ENCODE data around the gene TSPAN3. TPM values are rescaled to one million over a fixed set of nuclear protein-coding genes. Genes with fewer than 3 reads are reported as not detected.
A peak's percentile ranks its signal among the peaks of the same experiment; 100 is the strongest.

TSPAN3 gene
- total RNA-seq, 2 experiments from 2014 or later = 35.2 to 47.2 TPM

- TF ChIP-seq EZH2phosphoT487 (IDR thresholded peaks at IDR 0.05; ENCODE audit: borderline replicate concordance, low read depth, low read length) = no peak
- no peak for TF ChIP-seq CTCF (conservative IDR thresholded peaks at IDR 0.05; ENCODE audit: low read length)
- Histone ChIP-seq H3K4me3 (ENCODE audit: low read depth, low read length, poor library complexity, severe bottlenecking) (no peak overlapping the region), H3K9me2 (ENCODE audit: insufficient read depth, low read length) (no peaks in the 10 kb centered on the region), H3K4me2 (ENCODE audit: low read length) (no peak overlapping the region), H3K9me3 (ENCODE audit: low read length) (no peaks in the 10 kb centered on the region), H3K79me2 (ENCODE audit: insufficient read depth, low read depth, low read length) (no peaks in the 10 kb centered on the region), H3K27ac (ENCODE audit: low read depth, low read length, poor library complexity, severe bottlenecking) (no peak overlapping the region), H3K4me1 (ENCODE audit: insufficient read depth, low read length, poor library complexity, severe bottlenecking) (peaks cover 5% of the 10 kb centered on the region), H4K20me1 (ENCODE audit: insufficient read depth, low read length) (no peaks in the 10 kb centered on the region), H3K36me3 (ENCODE audit: insufficient read depth, low read length) (no peaks in the 10 kb centered on the region), H2AFZ (ENCODE audit: low read length) (no peak overlapping the region)
- CTCF ChIA-PET (ENCODE audit: unreplicated experiment) = no interaction called here
- BruUV-seq (replicated peaks) = no TSS peak
- intact Hi-C loops (cut with micrococcal nuclease; ENCODE audit: unreplicated experiment) = no loop called here
- POLR2A ChIA-PET = no interaction called here
- no peak for DNase-seq (ENCODE audit: low spot score)
These were observed 4.6 kb upstream of the TSPAN3 start for GRCh38 chr15:77075528-77075927.

DNA sequence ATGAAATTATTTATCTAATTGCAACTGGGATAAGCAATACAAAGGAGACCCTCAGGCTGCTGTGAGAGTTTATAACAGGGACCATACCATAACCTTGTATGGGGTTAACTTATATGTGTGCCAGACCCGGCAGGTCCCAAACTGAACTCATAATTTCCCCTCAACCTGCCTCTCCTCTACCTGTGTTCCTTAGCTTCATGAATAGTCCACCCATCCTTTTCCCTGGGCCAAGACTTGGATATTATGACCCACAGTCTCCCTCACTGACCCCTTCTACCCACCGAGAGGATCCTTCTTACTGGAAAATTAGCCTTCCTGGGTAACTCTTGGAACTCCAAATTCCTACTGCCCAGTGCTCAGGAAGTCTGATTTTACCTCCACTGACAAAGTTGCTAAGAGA, 3.4 kb upstream of the TSPAN3 start:
- Histone ChIP-seq H4K20me1 (ENCODE audit: insufficient read depth, low read length) (0 out of 2 replicates have a peak, but pooled peaks cover 4% of the 10 kb centered on the region), H3K27ac (ENCODE audit: low read depth, low read length, poor library complexity, severe bottlenecking) (no peak overlapping the region), H3K36me3 (ENCODE audit: insufficient read depth, low read length) (no peaks in the 10 kb centered on the region), H3K9me2 (ENCODE audit: insufficient read depth, low read length) (no peaks in the 10 kb centered on the region), H2AFZ (ENCODE audit: low read length) (no peak overlapping the region), H3K4me3 (ENCODE audit: low read depth, low read length, poor library complexity, severe bottlenecking) (no peak overlapping the region), H3K9me3 (ENCODE audit: low read length) (no peaks in the 10 kb centered on the region), H3K4me1 (ENCODE audit: insufficient read depth, low read length, poor library complexity, severe bottlenecking) (peaks cover 15% of the 10 kb centered on the region), H3K4me2 (ENCODE audit: low read length) (no peak overlapping the region), H3K79me2 (ENCODE audit: insufficient read depth, low read depth, low read length) (no peaks in the 10 kb centered on the region)
- POLR2A ChIA-PET = no interaction called here
- CTCF ChIA-PET (ENCODE audit: unreplicated experiment) = no interaction called here
- BruUV-seq (replicated peaks) = no TSS peak
- intact Hi-C loops (cut with micrococcal nuclease; ENCODE audit: unreplicated experiment) = no loop called here
- TF ChIP-seq CTCF (conservative IDR thresholded peaks at IDR 0.05; ENCODE audit: low read length) (no peak), EZH2phosphoT487 (IDR thresholded peaks at IDR 0.05; ENCODE audit: borderline replicate concordance, low read depth, low read length) (no peak)
- DNase-seq (ENCODE audit: low spot score) = no peak

DNA sequence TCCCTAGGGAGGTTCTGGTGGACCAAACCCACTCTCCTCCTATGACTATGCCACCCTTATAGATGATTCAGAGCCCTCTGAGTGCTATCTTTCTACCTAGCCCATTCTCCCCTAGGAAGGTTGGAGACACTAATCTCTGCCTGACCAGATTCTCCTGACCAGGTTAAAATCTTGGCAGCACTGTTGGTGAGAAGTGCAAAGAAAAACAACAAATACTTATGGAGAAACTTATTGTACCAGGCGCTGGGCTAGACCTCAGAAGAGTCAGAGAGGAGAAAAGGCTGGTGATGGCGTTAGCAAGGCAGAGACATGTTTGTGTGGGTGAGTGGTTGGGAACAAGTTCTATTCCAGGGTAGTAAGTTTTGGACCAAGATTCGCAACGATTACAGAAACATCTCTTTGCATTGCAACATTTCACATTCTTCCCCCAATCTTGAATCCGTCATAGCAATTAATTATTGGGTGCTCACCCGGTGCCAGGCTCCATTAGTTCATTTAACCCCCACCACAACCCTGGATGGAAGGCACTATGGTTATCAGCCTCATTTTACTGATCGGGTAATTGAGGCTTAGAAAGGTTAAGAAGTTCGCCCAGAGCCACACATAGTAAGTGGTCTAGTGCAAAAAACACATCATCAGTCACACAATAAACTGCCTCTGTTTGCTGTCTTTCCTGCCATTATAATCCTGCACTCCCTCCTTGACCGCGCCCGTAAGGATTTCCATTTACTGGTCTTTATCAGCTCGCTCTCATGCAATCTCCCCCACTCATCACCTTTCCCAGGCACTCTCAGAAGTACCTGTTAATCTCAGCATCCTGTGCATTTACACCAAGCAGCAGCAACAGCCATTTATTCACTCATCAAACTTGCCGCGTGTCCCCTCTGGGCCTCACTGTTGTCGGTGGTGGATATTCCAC, 655 bp upstream of the TSPAN3 start:
- BruUV-seq (replicated peaks) = no TSS peak
- TF ChIP-seq EZH2phosphoT487 (IDR thresholded peaks at IDR 0.05; ENCODE audit: borderline replicate concordance, low read depth, low read length) (no peak), CTCF (conservative IDR thresholded peaks at IDR 0.05; ENCODE audit: low read length) (no peak)
- no peaks in the 10 kb centered on the region for H3K9me3 ChIP-seq (ENCODE audit: low read length)
- no peaks in the 10 kb centered on the region for H3K9me2 ChIP-seq (ENCODE audit: insufficient read depth, low read length)
- 0 out of 2 replicates have a peak, but pooled peaks cover 4% of the 10 kb centered on the region for H4K20me1 ChIP-seq (ENCODE audit: insufficient read depth, low read length)
- no peaks in the 10 kb centered on the region for H3K36me3 ChIP-seq (ENCODE audit: insufficient read depth, low read length)
- POLR2A ChIA-PET = interaction anchor here (1.1 kb wide), 1 partner anchor 11 kb away, joined by 4 read pairs; no protein-coding TSS in a partner anchor
- peak overlapping the region; percentile 91 for H3K4me2 ChIP-seq (ENCODE audit: low read length)
- DNase-seq (ENCODE audit: low spot score) = no peak
- H3K27ac ChIP-seq (ENCODE audit: low read depth, low read length, poor library complexity, severe bottlenecking) = no peak overlapping the region
- H3K4me3 ChIP-seq (ENCODE audit: low read depth, low read length, poor library complexity, severe bottlenecking) = peak overlapping the region; percentile 71
- H3K4me1 ChIP-seq (ENCODE audit: insufficient read depth, low read length, poor library complexity, severe bottlenecking) = peaks cover 25% of the 10 kb centered on the region
- H2AFZ ChIP-seq (ENCODE audit: low read length) = peak overlapping the region; percentile 97
- no peaks in the 10 kb centered on the region; the same call in 1 of the 2 replicates for H3K79me2 ChIP-seq (ENCODE audit: insufficient read depth, low read depth, low read length)
- intact Hi-C loops (cut with micrococcal nuclease; ENCODE audit: unreplicated experiment) = no loop called here
- CTCF ChIA-PET (ENCODE audit: unreplicated experiment) = no interaction called here

All from OCI-LY7 (cell line).